Coronary artery (tissue), 2 donors: Measurements from ENCODE around the gene LIF.
"Not testable (repeated sequence)": the region's sequence is repeated elsewhere in the genome, so short reads cannot be mapped to it uniquely, and the experiment has no call there.

Experiments
- DNase-seq: peaks from one replicate; pipeline ENCODE4 v3.0.0-alpha.2; 2017; ENCODE audit warnings: low spot score
- H3K27ac ChIP-seq, 2 donors: fragments of 200-600 bp; sonication (generic); one replicate each; pipeline ENCODE4 v1.5.1; 2016 to 2019
- H3K4me3 ChIP-seq: fragments of 200-600 bp; sonication (generic); 2 replicates; pipeline ENCODE4 v1.5.1; 2016; ENCODE audit warnings: mild to moderate bottlenecking, moderate library complexity
- TF ChIP-seq, protein P1 (sequence below): fragments of 200-600 bp; sonication (generic); IDR thresholded peaks from one replicate; pipeline ENCODE4 v1.5.1; 2019; ENCODE audit warnings: antibody characterized with exemption

LIF gene

GRCh38 chr22:30216710-30217109, 29.8 kb downstream of the LIF start:
- TF ChIP-seq, protein P1, sequence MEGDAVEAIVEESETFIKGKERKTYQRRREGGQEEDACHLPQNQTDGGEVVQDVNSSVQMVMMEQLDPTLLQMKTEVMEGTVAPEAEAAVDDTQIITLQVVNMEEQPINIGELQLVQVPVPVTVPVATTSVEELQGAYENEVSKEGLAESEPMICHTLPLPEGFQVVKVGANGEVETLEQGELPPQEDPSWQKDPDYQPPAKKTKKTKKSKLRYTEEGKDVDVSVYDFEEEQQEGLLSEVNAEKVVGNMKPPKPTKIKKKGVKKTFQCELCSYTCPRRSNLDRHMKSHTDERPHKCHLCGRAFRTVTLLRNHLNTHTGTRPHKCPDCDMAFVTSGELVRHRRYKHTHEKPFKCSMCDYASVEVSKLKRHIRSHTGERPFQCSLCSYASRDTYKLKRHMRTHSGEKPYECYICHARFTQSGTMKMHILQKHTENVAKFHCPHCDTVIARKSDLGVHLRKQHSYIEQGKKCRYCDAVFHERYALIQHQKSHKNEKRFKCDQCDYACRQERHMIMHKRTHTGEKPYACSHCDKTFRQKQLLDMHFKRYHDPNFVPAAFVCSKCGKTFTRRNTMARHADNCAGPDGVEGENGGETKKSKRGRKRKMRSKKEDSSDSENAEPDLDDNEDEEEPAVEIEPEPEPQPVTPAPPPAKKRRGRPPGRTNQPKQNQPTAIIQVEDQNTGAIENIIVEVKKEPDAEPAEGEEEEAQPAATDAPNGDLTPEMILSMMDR, result no peak
- Histone ChIP-seq H3K4me3 (no peak overlapping the region), H3K27ac (no peak overlapping the region)
- no peak for DNase-seq

DNA sequence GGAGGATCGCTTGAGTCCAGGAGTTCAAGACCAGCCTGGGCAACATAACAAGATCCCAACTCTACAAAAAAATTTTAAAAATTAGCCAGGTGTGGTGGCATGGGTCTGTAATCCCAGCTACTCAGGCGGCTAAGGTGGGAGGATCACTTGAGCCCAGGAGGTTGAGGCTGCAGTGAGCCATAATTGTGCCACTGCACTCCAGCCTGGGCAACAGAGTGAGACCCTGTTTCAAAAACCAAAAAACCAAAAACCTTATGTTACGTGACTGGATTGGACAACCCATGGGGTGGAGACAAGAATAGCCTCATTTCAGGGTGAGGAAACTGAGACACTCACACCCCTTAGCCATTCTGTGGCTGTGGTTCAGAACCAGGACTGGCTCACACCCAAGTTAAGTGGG, 30.3 kb downstream of the LIF start:
- H3K4me3 ChIP-seq, DNase-seq, H3K27ac ChIP-seq: not testable (repeated sequence)

DNA sequence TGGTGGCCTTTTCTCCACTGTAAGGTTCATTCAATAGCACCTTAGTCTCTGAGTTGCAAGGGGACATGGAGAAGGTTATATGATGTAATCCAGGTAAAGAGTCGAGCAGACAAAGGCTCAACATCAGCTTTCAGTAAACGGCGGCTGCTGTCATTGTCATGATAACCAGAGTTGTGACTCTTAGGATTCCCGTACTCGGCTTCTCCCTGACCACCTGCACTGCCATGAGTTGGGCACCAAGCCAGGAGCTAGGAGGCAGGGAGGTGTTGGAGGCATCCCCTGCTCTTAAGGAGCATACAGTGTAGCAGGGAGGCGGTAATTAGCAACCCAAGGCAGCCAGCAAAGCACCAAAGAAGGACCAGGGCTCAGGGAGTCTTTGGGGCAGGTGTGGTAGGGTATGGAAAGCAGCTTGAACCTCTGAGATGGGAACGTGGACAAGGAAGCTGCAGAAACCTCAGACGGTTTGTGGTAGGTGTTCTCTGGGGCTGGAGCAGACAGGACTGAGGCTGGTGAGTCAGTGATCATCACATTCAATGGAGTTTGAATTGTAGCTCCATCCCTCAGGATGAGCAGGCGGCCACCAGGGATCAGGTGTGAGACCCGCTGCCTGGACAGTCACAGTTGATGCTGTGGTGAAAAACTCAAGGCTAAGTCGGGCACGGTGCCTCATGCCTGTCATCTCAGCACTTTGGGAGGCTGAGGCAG, 31.7 kb downstream of the LIF start:
- TF ChIP-seq, protein P1, result no peak
- Histone ChIP-seq H3K4me3 (no peak overlapping the region), H3K27ac (no peak overlapping the region)
- DNase-seq, result no peak

DNA sequence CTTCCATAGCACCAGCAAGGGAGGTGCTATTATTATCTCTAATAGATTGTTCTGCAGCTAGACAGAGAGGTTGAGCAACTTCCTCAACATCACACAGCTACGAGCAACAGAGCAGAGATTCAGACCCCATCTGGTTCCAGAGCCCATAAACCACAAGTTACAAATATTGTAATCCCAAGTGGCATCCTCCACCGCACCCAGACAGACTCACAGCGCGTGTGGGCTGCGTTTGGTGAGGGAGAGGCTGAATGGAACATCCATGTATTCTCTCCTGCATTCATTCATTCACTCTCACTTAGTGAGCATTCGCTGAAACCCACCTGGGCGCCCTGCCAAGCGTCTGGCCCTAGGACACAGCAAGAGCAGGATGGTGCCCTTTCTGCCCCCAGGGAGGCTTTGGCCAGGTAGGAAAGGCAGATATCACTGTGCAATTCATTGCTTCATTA, 33.5 kb downstream of the LIF start:
- no peak for DNase-seq
- TF ChIP-seq, protein P1, result no peak
- Histone ChIP-seq H3K27ac (peak overlapping the region in 1 of 2 donors; percentile 40), H3K4me3 (no peak overlapping the region)

- DNase-seq, result no peak
- peak overlapping the region in 1 of 2 donors; percentile 40 for H3K27ac ChIP-seq
- TF ChIP-seq, protein P1, result no peak
- no peak overlapping the region for H3K4me3 ChIP-seq
These were observed 34.1 kb downstream of the LIF start for GRCh38 chr22:30212363-30212995.

- TF ChIP-seq, protein P1, result no peak
- no peak overlapping the region for H3K27ac ChIP-seq
- no peak for DNase-seq
- H3K4me3 ChIP-seq, result no peak overlapping the region
These were observed 35.3 kb downstream of the LIF start for GRCh38 chr22:30211124-30211820.

- Histone ChIP-seq H3K4me3 (no peak overlapping the region), H3K27ac (peak overlapping the region in 1 of 2 donors; percentile 76)
- no peak for DNase-seq
- TF ChIP-seq, protein P1, result no peak
These were observed 36.2 kb downstream of the LIF start for GRCh38 chr22:30210235-30210909.
